HG03135 (cell line): ENCODE results near the gene CROT.

Experiments used
- ATAC-seq: cut with Tn5 transposase; IDR thresholded peaks from one replicate; pipeline ENCODE4 v1.9.1; 2021; ENCODE audit warnings: mild to moderate bottlenecking, moderate library complexity; ENCODE audit not compliant: unreplicated experiment

The CROT gene

DNA sequence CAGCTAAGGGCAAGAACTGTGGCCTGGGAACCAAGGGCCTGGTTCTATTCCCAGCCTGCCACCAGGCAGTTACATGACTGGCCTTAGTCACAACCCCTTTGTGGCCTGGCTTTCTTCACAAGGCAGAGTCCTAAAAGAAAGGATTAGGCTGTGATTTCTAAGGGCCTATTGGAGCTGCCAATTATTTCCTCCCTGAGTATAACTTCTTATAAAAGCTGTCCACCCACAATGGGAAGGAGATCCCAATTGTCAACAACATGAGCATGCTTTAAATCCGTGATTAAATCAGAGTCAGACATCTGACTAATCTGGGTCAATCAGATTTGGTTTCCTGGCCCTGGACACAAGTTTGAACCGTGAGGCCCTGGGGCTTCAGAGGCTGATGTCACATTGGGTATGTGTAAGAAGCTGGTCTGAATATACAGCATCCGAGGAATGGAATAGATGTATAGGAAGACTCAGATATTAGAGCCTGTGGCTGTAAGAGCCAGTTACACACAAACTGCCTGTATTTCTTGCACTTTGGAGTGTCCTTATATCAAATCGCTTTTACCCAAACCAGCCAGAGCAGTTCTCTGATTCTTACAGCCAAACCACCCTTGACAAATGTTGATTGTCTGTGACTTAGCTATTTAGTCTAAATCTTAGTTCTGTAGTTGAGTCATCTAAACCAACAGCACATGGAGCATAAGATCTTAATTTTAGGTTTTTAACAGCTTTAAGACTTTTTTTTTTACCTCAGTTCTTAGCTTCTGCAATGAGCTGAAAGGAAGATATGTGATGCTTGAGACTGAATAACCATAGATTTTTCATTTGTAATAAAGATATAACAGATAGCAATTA, 68.7 kb downstream of the CROT start:
- no peak for ATAC-seq

- no peak for ATAC-seq
These were observed 69.3 kb downstream of the CROT start for GRCh38 chr7:87414794-87415188.

GRCh38 chr7:87416682-87417587, 71.5 kb downstream of the CROT start:
- no peak for ATAC-seq

DNA sequence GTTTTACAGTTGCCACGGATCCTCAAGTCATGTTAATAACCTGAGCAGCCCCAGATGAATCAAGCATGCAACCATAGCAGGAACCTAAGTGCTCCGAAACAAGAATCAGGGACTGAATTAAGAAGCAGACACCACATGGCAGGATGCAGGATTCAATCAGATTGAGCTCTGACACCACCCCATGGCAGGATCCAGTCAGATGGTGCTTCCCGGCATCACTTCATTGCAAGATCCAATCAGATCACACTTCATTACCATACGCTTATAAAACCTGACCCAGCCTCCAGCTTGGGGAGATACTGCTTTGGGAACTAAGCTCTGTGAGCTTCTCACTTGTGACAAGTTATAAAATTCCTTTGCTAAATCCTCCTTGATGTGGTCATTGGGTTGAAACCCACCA, 74.7 kb downstream of the CROT start:
- no peak for ATAC-seq

- ATAC-seq: no peak
These were observed 78.6 kb downstream of the CROT start for GRCh38 chr7:87424075-87424474.

- ATAC-seq: peak; percentile 61
These were observed 80.7 kb downstream of the CROT start for GRCh38 chr7:87426160-87426559.

DNA sequence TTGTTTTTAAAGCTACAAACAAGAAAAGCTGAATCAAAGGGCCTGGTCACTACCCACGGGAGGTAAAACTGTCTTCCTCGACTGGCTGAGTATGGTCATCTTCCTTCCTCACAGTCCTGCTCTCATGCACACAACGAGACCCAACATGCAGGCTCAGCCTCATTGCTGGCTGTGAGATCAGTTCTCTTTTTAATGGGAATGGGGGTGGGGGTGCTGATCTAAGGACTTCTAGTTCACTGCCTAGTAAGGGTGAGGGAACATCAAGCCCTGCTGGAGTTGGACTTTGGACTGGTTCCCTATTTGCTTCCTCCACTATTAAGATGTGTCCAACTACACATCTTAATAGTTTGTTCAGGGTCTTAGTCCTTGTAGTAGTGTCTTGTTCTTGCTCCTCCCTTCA, 81.8 kb downstream of the CROT start:
- ATAC-seq: no peak

DNA sequence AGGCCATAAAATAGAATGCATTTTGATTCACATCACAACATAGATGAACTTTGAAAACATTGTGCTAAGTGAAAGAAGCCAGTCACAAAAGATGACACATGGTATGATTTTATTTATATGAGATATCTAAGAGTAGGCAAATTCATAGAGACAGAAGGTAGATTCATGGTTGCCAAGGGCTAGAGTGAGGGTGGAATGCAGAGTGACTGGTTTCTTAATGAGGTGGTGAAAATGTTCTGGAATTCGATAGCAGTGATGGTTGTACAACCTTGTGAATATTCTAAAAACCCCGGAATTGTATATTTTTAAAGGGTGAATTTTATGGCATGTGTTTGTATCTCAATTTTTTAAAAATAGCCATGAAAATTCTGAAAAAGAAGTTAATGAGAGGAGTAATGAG, 87.1 kb downstream of the CROT start:
- ATAC-seq: no peak

DNA sequence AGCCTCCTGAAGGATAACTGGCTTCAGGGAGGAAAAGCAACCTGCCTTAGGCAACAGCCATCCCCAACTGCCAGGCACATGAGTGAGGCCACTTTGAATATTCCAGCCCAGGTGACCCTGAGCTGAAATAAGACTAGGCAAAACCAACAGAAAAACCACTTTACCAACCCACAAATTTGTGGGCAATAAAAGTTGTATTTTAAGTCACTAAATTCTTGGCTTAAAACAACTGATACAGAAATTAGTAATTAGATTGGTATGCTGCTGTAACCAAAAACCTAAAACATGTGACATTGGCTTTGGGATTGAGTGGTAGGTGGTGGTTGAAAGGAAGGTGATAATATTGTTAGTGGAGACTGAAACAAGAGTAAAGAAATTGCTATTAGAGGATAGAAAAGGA, 90.1 kb downstream of the CROT start:
- no peak for ATAC-seq

DNA sequence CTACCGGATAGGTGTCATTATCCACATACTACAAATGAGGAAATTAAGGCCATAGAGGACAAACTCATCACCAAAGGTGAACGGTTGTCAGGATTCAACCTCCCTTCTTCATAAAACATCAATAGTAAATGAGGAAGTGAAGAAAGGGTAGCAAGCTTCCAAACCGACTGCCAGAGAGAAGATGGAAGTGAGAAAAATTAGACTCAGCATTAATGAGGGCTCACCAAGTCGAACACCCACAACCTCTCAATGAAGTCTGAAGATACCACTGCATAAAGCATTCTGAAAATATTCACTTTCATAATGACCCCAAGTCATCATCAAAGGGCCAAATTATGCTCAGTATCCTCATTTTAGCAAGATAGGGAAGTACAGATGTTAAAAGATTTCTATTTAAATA, 100.4 kb downstream of the CROT start:
- peak; percentile 85 for ATAC-seq

DNA sequence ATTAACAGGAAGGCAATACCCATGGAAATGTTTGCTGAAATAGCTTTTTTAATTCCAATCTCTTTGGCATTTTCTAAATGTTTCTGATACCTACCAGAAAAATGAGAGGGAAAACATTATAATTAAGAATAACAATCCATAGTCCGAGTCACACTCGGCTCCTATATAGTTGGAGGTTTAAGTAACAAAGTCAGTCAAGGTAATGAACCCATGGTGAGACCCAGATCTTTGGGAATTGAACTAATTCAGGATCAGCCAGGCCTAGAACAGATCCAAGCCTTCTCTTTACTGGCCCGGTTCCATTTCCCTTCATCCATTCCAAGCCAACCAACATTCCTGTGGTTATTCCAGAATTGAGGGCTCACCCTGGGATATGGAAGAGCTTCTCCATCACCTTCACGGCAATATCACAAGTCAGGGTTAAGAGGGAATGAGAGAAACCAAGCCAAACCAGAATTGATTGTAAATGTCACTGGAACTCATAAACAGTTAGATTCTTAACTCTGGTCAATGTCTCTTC, 101.7 kb downstream of the CROT start:
- ATAC-seq: no peak

GRCh38 chr7:87448388-87448787, 102.9 kb downstream of the CROT start:
- no peak for ATAC-seq
